Measurements from ENCODE around the gene FAM118A. TPM values are rescaled to one million over a fixed set of nuclear protein-coding genes. Genes with fewer than 3 reads are reported as not detected.
A peak's percentile ranks its signal among the peaks of the same experiment; 100 is the strongest.

Gene FAM118A
- total RNA-seq, 2 donors from 2014 or later: 60.8 to 215 TPM

DNA sequence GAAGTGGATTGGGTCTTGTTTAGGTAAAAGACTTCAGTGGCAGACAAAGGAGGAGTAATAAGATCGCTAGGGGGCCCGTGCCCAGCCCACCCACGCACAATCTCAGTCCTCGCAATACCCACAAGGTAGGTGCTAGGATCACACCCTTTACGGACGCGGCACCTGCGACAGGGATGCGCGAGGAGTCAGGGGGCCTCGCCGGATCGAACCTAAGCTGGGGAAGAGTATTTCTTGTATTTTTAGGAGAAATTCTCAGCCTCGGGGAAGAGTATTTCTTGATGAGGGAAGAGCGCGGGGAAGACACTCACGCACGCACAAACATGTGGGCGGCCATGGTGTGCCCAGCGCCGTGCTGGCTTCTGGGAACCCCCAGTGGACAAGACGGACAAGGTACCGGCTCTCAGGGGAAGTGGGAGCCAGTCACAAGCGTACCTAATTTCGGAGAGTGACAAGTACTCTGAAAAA lies 745 bp upstream of the FAM118A start:
- H3K4me3 ChIP-seq: peak overlapping the region; percentile 95 to 96
- no peaks in the 10 kb centered on the region for H3K9me3 ChIP-seq
- no peak for DNase-seq (ENCODE audit: low spot score)
- peak overlapping the region; percentile 87 to 96 for H3K27ac ChIP-seq
- H3K4me1 ChIP-seq (replicated peaks): peaks cover 3% of the 10 kb centered on the region
- TF ChIP-seq POLR2AphosphoS5 (IDR thresholded peaks at IDR 0.05): no peak
- TF ChIP-seq, protein P1, sequence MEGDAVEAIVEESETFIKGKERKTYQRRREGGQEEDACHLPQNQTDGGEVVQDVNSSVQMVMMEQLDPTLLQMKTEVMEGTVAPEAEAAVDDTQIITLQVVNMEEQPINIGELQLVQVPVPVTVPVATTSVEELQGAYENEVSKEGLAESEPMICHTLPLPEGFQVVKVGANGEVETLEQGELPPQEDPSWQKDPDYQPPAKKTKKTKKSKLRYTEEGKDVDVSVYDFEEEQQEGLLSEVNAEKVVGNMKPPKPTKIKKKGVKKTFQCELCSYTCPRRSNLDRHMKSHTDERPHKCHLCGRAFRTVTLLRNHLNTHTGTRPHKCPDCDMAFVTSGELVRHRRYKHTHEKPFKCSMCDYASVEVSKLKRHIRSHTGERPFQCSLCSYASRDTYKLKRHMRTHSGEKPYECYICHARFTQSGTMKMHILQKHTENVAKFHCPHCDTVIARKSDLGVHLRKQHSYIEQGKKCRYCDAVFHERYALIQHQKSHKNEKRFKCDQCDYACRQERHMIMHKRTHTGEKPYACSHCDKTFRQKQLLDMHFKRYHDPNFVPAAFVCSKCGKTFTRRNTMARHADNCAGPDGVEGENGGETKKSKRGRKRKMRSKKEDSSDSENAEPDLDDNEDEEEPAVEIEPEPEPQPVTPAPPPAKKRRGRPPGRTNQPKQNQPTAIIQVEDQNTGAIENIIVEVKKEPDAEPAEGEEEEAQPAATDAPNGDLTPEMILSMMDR (IDR thresholded peaks at IDR 0.05): no peak
- no peak for TF ChIP-seq POLR2A (IDR thresholded peaks at IDR 0.05)
- H3K36me3 ChIP-seq: no peaks in the 10 kb centered on the region
- intact Hi-C loops (cut with DNase I): loop anchor here (2.0 kb wide), 1 partner anchor 40 kb away; no protein-coding TSS in a partner anchor
- no peaks in the 10 kb centered on the region for H3K27me3 ChIP-seq (replicated peaks; ENCODE audit: insufficient read depth)
- WGBS: 44% methylated on average over 25 of the region's 25 CpGs

DNA sequence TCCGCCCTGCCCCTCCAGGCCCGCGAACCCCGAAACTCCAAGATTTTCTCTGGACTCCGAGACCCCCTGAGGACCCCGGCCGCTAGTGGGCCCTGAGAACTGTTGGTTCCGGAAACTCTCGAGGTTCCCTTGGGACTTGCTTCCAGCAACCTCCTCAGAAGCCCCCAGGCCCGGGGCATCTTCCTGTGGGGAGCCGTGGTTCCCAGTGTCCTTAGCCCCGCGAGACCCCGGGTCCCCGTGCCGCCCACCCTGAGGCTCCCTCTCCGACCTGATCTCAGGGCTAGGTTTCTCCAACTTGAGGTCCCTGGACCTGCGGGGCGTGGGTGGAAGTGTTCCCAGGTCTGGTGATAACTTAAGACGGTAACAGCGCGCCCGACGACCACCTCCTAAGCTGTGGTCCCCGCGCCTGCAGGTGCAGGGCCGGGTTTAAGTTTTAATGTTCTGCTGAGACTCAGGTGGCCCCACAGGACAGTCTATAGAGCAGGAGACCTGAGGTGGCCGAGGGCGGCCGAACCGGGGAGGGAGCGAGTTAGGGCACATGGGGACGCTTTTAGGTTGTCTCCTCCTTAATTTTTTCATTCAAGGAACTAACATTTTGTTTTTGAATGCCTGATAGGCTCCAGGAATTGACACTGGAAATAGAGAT lies 720 bp downstream of the FAM118A start:
- DNase-seq (ENCODE audit: low spot score): no peak
- no peaks in the 10 kb centered on the region for H3K36me3 ChIP-seq
- H3K4me1 ChIP-seq (replicated peaks): peaks cover 7% of the 10 kb centered on the region
- H3K27me3 ChIP-seq (replicated peaks; ENCODE audit: insufficient read depth): no peaks in the 10 kb centered on the region
- intact Hi-C loops (cut with DNase I): no loop called here
- TF ChIP-seq POLR2A (IDR thresholded peaks at IDR 0.05) (no peak), POLR2AphosphoS5 (IDR thresholded peaks at IDR 0.05) (no peak)
- TF ChIP-seq, protein P1 (IDR thresholded peaks at IDR 0.05): no peak
- under 1% methylated on average over 33 of the region's 33 CpGs for WGBS
- peak overlapping the region; percentile 87 to 96 for H3K27ac ChIP-seq
- no peaks in the 10 kb centered on the region for H3K9me3 ChIP-seq
- H3K4me3 ChIP-seq: peak overlapping the region; percentile 95 to 96

DNA sequence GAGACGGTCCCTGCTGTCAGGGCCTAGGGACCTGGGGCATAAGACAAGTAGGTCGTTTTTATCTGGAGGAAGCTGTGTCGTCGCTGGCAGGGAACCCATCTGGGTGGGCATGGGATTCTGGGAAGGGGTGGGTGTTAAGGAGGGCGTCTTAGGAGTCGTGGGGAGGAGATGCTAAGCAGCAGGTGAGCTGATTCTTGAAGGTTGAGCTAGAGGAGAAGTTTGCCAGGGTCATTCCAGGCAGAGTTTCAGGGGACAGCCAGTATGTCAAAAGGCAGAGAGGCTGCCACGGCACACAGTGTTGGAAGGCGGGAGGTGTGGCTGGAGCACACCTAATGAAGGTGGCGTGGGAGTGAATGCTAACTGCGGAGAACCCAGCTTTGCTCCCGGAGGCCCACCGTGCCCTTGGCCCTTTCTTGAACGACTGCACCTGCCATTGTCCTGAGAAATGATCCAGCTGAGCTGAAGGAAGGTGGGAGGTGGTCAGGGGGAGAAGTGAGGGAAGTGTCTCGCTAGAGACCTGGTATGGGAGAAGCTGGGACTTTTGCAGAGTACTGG lies 1.3 kb downstream of the FAM118A start:
- intact Hi-C loops (cut with DNase I): no loop called here
- H3K27ac ChIP-seq: peak overlapping the region; percentile 87 to 96
- no peaks in the 10 kb centered on the region for H3K36me3 ChIP-seq
- H3K27me3 ChIP-seq (replicated peaks; ENCODE audit: insufficient read depth): no peaks in the 10 kb centered on the region
- H3K9me3 ChIP-seq: no peaks in the 10 kb centered on the region
- WGBS: 30% methylated on average over 14 of the region's 14 CpGs
- DNase-seq (ENCODE audit: low spot score): peak; percentile 33
- H3K4me3 ChIP-seq: peak overlapping the region; percentile 95 to 96
- H3K4me1 ChIP-seq (replicated peaks): peaks cover 7% of the 10 kb centered on the region
- TF ChIP-seq, protein P1 (IDR thresholded peaks at IDR 0.05): no peak
- TF ChIP-seq POLR2A (IDR thresholded peaks at IDR 0.05): no peak
- no peak for TF ChIP-seq POLR2AphosphoS5 (IDR thresholded peaks at IDR 0.05)

DNA sequence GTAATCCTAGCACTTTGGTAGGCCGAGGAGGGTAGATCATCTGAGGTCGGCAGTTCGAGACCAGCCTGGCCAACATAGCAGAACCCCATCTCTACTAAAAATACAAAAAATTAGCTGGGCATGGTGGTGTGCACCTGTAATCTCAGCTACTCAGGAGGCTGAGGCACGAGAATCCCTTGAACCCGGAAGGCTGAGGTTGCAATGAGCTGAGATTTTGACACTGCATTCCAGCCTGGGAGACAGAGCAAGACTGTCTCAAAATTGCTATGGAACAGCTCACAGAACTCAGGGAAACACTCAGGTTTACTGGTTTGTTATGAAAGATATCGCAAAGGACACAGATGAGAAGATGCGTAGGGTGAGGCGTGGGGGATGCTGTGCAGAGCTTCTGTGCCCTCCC lies 2.7 kb downstream of the FAM118A start:
- H3K9me3 ChIP-seq: no peaks in the 10 kb centered on the region
- WGBS: 87% methylated on average over 8 of the region's 8 CpGs
- TF ChIP-seq, protein P1 (IDR thresholded peaks at IDR 0.05): no peak
- no peak for TF ChIP-seq POLR2A (IDR thresholded peaks at IDR 0.05)
- no peak for TF ChIP-seq POLR2AphosphoS5 (IDR thresholded peaks at IDR 0.05)
- H3K27me3 ChIP-seq (replicated peaks; ENCODE audit: insufficient read depth): no peaks in the 10 kb centered on the region
- DNase-seq (ENCODE audit: low spot score): no peak
- peaks cover 15% of the 10 kb centered on the region for H3K4me1 ChIP-seq (replicated peaks)
- H3K4me3 ChIP-seq: peak overlapping the region in 1 of 2 donors; percentile 0
- H3K36me3 ChIP-seq: no peaks in the 10 kb centered on the region
- peak overlapping the region; percentile 51 to 87 for H3K27ac ChIP-seq
- intact Hi-C loops (cut with DNase I): no loop called here

DNA sequence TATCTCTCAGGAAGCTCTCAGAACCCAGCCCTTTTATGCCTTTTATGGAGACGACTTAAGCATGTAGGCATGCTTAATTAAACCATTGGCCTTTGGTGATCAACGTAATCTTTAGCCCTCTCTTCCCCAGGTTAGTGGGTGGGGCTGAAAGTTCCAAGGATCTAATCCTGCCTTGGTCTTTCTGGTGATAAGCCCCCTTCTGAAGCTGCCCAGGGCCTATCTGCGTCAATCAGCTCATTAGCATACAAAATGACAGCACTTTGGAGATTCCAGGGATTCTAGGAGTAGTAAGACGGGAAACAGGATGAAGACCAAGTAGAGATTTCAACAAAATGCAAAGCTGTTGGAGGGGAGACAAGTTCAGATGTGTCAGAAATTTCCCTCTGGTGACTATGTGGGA lies 3.1 kb downstream of the FAM118A start:
- peaks cover 19% of the 10 kb centered on the region for H3K4me1 ChIP-seq (replicated peaks)
- no peaks in the 10 kb centered on the region for H3K36me3 ChIP-seq
- peak overlapping the region in 1 of 2 donors; percentile 0 for H3K4me3 ChIP-seq
- DNase-seq (ENCODE audit: low spot score): no peak
- 88% methylated on average over 4 of the region's 4 CpGs for WGBS
- intact Hi-C loops (cut with DNase I): no loop called here
- H3K9me3 ChIP-seq: no peaks in the 10 kb centered on the region
- TF ChIP-seq, protein P1 (IDR thresholded peaks at IDR 0.05): no peak
- TF ChIP-seq POLR2A (IDR thresholded peaks at IDR 0.05): no peak
- no peak for TF ChIP-seq POLR2AphosphoS5 (IDR thresholded peaks at IDR 0.05)
- H3K27ac ChIP-seq: peak overlapping the region; percentile 51 to 87
- H3K27me3 ChIP-seq (replicated peaks; ENCODE audit: insufficient read depth): no peaks in the 10 kb centered on the region

All from prostate gland (tissue), 2 donors.